GM21423 (cell line): Measurements from ENCODE around the gene MYO1B.

ENCODE experiments used
- ATAC-seq: cut with Tn5 transposase; IDR thresholded peaks from one replicate; pipeline ENCODE4 v1.9.1; 2021; ENCODE audit warnings: mild to moderate bottlenecking, moderate library complexity; ENCODE audit not compliant: unreplicated experiment

MYO1B gene

GRCh38 chr2:191319186-191319585 is 74.0 kb downstream of the MYO1B start:
- no peak for ATAC-seq

- ATAC-seq: no peak
These were observed 75.7 kb downstream of the MYO1B start for GRCh38 chr2:191320881-191321280.

- peak; percentile 92 for ATAC-seq
These were observed 76.9 kb downstream of the MYO1B start for GRCh38 chr2:191321861-191322662.

GRCh38 chr2:191322828-191323506 is 77.8 kb downstream of the MYO1B start:
- ATAC-seq: no peak

GRCh38 chr2:191325651-191326365 is 80.6 kb downstream of the MYO1B start:
- no peak for ATAC-seq

DNA sequence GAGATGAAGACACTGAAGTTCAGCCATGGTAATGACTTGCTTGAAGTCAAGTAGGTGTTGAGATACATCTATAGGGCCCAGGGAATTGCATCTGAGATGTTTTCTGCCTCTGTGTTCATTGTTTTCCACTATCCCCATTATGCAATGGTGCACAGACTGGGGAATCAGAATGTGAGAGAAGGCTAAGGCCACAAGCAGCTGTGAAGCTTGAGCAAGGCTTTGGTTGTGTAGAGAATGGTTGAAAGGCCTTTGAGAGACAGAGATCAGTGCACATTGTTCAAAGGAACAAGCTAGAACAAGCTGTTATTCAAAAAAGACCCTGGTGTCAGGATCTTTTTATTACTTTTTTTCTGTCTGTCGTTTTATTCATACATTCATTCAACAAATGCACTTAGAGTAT is 82.3 kb downstream of the MYO1B start:
- no peak for ATAC-seq

GRCh38 chr2:191328150-191328809 is 83.1 kb downstream of the MYO1B start:
- ATAC-seq: no peak

- no peak for ATAC-seq
These were observed 84.6 kb downstream of the MYO1B start for GRCh38 chr2:191329841-191330240.

- ATAC-seq: no peak
These were observed 88.7 kb downstream of the MYO1B start for GRCh38 chr2:191333911-191334357.

DNA sequence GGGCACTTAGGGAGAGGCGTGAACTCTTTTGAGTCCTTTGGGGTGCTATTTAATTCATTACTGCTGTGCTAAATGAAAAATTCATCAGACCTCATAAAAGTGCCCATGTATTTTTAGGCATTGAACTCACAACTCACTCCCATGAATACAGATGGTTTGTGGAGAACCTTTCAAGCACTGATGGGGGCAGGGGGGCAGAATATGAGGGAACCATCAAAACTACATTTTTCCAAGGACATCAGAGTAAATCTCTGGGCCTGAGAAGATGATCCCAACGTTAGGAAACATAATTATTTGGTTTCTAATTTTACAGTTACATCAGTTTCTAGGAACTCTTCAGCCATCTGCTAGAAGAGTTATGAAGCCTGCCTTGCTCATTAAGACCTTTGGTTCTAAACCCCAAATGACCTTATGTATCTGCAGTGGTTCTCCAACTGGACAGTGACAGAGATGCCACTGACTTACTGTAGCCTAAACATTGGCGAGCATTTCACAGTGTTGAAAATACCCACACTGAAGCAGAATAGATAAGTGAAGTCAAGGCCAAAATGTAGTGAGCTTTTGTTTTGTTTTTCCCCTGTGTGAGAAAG is 90.8 kb downstream of the MYO1B start:
- no peak for ATAC-seq

GRCh38 chr2:191341436-191341835 is 96.2 kb downstream of the MYO1B start:
- no peak for ATAC-seq

GRCh38 chr2:191343796-191344338 is 98.7 kb downstream of the MYO1B start:
- ATAC-seq: no peak

- ATAC-seq: no peak
These were observed 100.6 kb downstream of the MYO1B start for GRCh38 chr2:191345788-191346187.

GRCh38 chr2:191347154-191347553 is 102.0 kb downstream of the MYO1B start:
- ATAC-seq: no peak

GRCh38 chr2:191347881-191348280 is 102.7 kb downstream of the MYO1B start:
- ATAC-seq: no peak

DNA sequence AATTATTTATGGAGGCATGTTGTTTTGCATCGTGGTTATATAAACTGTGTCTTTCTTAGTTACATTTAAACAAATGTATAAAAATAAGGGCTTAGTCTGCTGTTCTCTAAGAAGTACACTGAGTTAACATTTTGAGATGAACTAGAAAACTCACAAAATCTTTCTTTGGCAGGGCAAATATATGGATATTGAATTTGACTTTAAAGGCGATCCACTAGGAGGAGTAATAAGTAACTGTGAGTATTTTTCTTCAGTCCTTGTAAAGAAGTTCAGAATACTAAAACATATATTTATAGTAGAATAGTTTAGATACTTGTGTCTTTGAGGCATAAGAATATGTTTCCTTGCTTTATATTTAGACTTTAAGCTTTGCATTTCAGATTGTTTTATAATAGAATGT is 104.8 kb downstream of the MYO1B start:
- no peak for ATAC-seq

DNA sequence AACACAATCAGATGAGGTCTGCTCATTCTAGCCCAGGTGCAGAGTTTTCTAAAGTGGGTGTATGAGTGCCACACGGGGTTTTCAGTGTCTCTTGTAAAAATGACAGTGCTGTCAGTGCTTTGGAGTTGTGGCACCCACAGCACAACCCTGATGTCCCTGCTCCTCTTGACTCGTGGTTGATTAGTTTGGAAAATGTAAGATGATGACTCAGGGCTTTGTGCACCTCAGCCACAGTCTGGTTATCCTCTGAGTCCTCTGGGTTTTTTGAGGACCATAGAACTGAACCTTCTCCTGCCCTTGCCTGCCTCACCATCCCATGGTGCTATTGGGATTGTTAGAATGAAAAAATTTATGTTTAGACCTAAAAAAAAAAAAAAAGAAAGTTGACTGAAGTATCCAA is 105.6 kb downstream of the MYO1B start:
- no peak for ATAC-seq

- ATAC-seq: no peak
These were observed 106.1 kb downstream of the MYO1B start for GRCh38 chr2:191351298-191351697.

DNA sequence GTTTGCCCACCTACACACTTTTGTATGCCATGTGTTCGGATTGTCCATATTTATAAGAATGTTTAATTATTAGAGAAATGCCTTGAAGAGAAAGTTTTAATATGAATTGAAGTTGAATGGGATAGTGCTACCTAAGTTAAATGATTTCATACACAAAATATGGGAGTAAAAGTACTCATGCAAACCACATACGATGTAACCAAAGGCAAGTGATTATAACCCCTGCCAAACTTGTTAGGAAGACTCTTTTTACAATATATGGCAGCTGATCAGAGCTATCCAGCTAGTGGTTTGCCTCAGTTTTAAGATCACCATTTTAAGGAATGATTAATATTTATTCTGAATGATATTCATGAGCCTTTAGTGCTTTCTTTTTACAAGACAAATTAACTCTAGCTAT is 106.7 kb downstream of the MYO1B start:
- ATAC-seq: no peak

GRCh38 chr2:191352536-191352935 is 107.3 kb downstream of the MYO1B start:
- no peak for ATAC-seq
